Activated CD8-positive, alpha-beta memory T cell treated with anti-CD3 and anti-CD28 coated beads for 48 hours (primary cell): ENCODE data around the gene ACVR2A.

Source experiments
- DNase-seq, 3 experiments: peaks; one replicate each; pipeline ENCODE4 v3.0.0-alpha.2; 2020; ENCODE audit warnings: low read depth in 2 of 3, low spot score in 2 of 3

ACVR2A gene

GRCh38 chr2:147917161-147917560, 72.3 kb downstream of the ACVR2A start:
- DNase-seq, result no peak

DNA sequence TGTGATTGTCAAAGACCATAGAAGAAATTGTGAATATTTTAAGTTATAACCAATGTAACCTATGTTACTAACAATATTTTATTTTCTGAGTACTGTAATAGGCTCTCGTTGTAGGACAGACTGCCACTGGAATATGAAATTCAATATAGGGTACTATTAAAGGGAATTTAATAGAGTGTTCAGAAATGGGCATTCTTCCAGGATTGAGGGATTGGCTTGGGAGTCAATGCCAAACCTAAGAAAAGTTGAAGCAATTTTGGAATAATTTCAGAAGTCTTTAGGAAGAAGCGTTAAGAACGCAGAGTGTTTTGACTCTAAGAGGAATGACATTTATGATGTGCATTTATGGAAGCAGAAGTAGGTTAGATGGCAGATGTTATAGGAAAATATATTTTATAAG, 79.0 kb downstream of the ACVR2A start:
- DNase-seq, result no peak

DNA sequence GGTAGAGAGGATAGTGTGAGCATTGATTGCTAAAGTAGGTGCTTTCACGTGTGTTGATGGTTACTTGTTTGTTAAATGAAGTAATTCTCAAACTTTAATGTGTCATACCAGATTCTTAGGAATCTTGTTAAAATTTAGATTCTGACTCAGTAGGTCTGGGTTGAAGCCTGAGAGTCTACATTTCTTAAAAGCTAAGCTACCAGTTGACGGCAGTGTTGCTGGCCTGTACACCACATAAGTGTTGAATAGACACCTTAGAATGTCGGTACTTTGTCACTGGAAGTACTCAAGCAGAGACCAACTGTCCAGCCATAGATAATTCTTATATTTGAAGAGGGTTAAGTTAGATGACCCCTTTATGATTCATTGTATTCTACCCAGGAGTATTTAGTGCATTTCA, 79.8 kb downstream of the ACVR2A start:
- DNase-seq, result no peak

DNA sequence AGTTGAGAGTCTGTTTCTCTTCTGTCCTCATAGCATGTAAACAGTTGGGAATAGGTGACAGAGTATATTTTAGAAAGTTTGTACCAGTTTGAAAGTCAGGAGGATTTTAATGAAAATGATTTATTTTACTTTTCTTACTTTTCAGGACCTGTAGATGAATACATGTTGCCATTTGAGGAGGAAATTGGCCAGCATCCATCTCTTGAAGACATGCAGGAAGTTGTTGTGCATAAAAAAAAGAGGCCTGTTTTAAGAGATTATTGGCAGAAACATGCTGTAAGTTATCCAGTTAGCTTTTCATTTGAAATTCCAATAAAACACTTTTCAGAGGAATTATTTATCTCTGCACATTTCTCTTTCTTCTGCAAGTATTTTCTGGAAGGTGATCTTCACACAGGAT, 81.1 kb downstream of the ACVR2A start:
- DNase-seq, result no peak

- DNase-seq, result no peak
Measured at GRCh38 chr2:147927053-147927588, 82.3 kb downstream of the ACVR2A start.

GRCh38 chr2:147933931-147934330, 89.1 kb downstream of the ACVR2A start:
- DNase-seq, result no peak

DNA sequence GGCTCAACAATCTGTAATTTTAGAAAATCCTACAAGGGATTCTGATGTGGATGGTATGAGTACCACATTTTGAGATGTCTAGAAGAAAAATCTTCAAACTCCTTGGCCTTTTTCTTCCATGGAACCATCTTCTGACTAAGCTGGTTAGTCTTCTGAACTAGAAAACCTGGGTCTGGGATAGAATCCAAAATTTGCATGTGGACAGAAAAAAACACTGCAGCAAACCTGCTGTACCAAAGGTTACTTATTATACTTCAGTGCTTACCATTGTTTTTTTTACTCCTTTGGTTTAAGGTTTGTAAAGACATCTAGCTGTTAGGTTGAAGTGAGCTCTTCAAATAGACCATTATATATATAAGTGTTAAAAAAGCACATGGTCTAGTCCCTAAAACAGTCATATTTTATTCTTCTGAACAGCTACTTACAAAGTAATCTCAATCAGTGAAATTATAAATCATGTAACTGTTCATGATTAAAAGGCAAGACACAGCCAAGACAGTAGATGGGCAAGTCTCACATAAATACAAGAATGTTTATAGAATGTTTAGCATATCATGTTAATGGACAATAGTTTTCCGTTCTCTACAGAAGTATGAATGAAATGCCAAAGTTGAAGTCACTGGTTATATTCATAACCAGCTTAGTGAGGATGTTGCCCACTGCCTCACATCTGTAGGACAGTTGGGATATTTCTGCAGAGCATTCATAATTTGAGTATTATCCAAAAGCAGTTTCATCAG, 90.2 kb downstream of the ACVR2A start:
- DNase-seq, result no peak

- no peak for DNase-seq
Measured at GRCh38 chr2:147937744-147938349, 93.0 kb downstream of the ACVR2A start.

- DNase-seq, result no peak
Measured at GRCh38 chr2:147939313-147939712, 94.5 kb downstream of the ACVR2A start.

- no peak for DNase-seq
Measured at GRCh38 chr2:147945660-147946059, 100.8 kb downstream of the ACVR2A start.

GRCh38 chr2:147952118-147952517, 107.3 kb downstream of the ACVR2A start:
- DNase-seq, result no peak

GRCh38 chr2:147968571-147968970, 123.7 kb downstream of the ACVR2A start:
- DNase-seq, result no peak

GRCh38 chr2:147976102-147976501, 131.3 kb downstream of the ACVR2A start:
- no peak for DNase-seq

- no peak for DNase-seq
Measured at GRCh38 chr2:147977679-147978078, 132.8 kb downstream of the ACVR2A start.
